Mesenchymal stem cell (in vitro differentiated cells and primary cell): Measurements from ENCODE around the gene TMED8.

Experiments used
- DNase-seq: peaks from one replicate; pipeline ENCODE4 v3.0.0-alpha.2; 2013
- H2AFZ ChIP-seq: one replicate; pipeline ENCODE4 v1.6.1; 2013; ENCODE audit warnings: low read depth, mild to moderate bottlenecking, control low read depth, inconsistent platforms, low read length, moderate library complexity
- H2AK5ac ChIP-seq: 2 replicates; pipeline ENCODE4 v1.6.1; 2013; ENCODE audit warnings: low read length, moderate library complexity, mild to moderate bottlenecking, inconsistent platforms; ENCODE audit not compliant: severe bottlenecking
- H2BK120ac ChIP-seq: one replicate; pipeline ENCODE4 v1.6.1; 2013; ENCODE audit warnings: low read depth, mild to moderate bottlenecking, inconsistent platforms, low read length, moderate library complexity
- H2BK12ac ChIP-seq, 2 experiments: one replicate each; pipeline ENCODE4 v1.6.1; 2013; ENCODE audit warnings: inconsistent platforms in 2 of 2, low read length in 2 of 2, mild to moderate bottlenecking in 2 of 2, moderate library complexity in 2 of 2, control low read depth in 1 of 2
- H2BK15ac ChIP-seq: one replicate; pipeline ENCODE4 v1.6.1; 2013; ENCODE audit warnings: mild to moderate bottlenecking, low read depth, inconsistent platforms; ENCODE audit not compliant: poor library complexity, severe bottlenecking
- H2BK5ac ChIP-seq: 2 replicates; pipeline ENCODE4 v1.6.1; 2013; ENCODE audit warnings: low read depth, mild to moderate bottlenecking, low read length, control low read depth, inconsistent platforms; ENCODE audit not compliant: poor library complexity, severe bottlenecking
- H3K14ac ChIP-seq, 2 experiments: one replicate each; pipeline ENCODE4 v1.6.1; 2013; ENCODE audit warnings: inconsistent platforms in 2 of 2, low read length in 2 of 2, control low read depth in 1 of 2, mild to moderate bottlenecking in 1 of 2, moderate library complexity in 1 of 2
- H3K18ac ChIP-seq, 2 experiments: one replicate each; pipeline ENCODE4 v1.6.1; 2013; ENCODE audit warnings: inconsistent platforms in 2 of 2, low read length in 2 of 2, control low read depth in 1 of 2, low read depth in 1 of 2, mild to moderate bottlenecking in 1 of 2
- H3K23ac ChIP-seq, 2 experiments: one replicate each; pipeline ENCODE4 v1.6.1; 2013; ENCODE audit warnings: inconsistent platforms in 2 of 2, low read length in 2 of 2, mild to moderate bottlenecking in 2 of 2, moderate library complexity in 2 of 2, control low read depth in 1 of 2
- H3K27ac ChIP-seq: 2 replicates; pipeline ENCODE4 v1.5.1; 2013; ENCODE audit warnings: mild to moderate bottlenecking, moderate library complexity, low read length, control low read depth, inconsistent platforms; ENCODE audit not compliant: poor library complexity, severe bottlenecking
- H3K27me3 ChIP-seq, 2 experiments: 2 replicates each; pipeline versions ENCODE4 v1.6.1 to v1.7.0; 2013; ENCODE audit warnings: low read length in 2 of 2, mild to moderate bottlenecking in 2 of 2, moderate library complexity in 2 of 2, control low read depth in 1 of 2, inconsistent platforms in 1 of 2; ENCODE audit not compliant: control insufficient read depth in 1 of 2, insufficient read depth in 1 of 2
- H3K36me3 ChIP-seq, 2 experiments: 2 replicates each; pipeline versions ENCODE4 v1.6.1 to v1.7.0; 2013; ENCODE audit warnings: low read length in 2 of 2, control low read depth in 1 of 2, inconsistent platforms in 1 of 2, low read depth in 1 of 2, mild to moderate bottlenecking in 1 of 2; ENCODE audit not compliant: insufficient read depth in 2 of 2, control insufficient read depth in 1 of 2
- H3K4ac ChIP-seq, 2 experiments: one replicate each; pipeline ENCODE4 v1.6.1; 2013; ENCODE audit warnings: inconsistent platforms in 2 of 2, low read length in 2 of 2, mild to moderate bottlenecking in 2 of 2, moderate library complexity in 2 of 2, control low read depth in 1 of 2, low read depth in 1 of 2
- H3K4me1 ChIP-seq: 2 replicates; pipeline ENCODE4 v1.6.1; 2013; ENCODE audit warnings: low read depth, low read length, control low read depth; ENCODE audit not compliant: control insufficient read depth, insufficient read depth
- H3K4me2 ChIP-seq: 2 replicates; pipeline ENCODE4 v1.6.1; 2013; ENCODE audit warnings: low read length, mild to moderate bottlenecking, inconsistent platforms; ENCODE audit not compliant: poor library complexity, severe bottlenecking
- H3K4me3 ChIP-seq, 2 experiments: 2 replicates each; pipeline versions ENCODE4 v1.5.1 to v1.7.0; 2013; ENCODE audit warnings: low read length in 2 of 2, mild to moderate bottlenecking in 2 of 2, control low read depth in 1 of 2, low read depth in 1 of 2; ENCODE audit not compliant: insufficient read depth in 1 of 2
- H3K79me1 ChIP-seq: replicated peaks from 2 replicates; pipeline ENCODE4 v1.6.1; 2013; ENCODE audit warnings: mild to moderate bottlenecking, control low read depth, low read length, inconsistent platforms; ENCODE audit not compliant: poor library complexity, severe bottlenecking
- H3K9ac ChIP-seq: 2 replicates; pipeline ENCODE4 v1.7.0; 2013; ENCODE audit warnings: mild to moderate bottlenecking, low read length, moderate library complexity
- H3K9me3 ChIP-seq: 2 replicates; pipeline ENCODE4 v1.7.0; 2013; ENCODE audit warnings: mild to moderate bottlenecking, low read length; ENCODE audit not compliant: control insufficient read depth
- H4K8ac ChIP-seq: one replicate; pipeline ENCODE4 v1.6.1; 2013; ENCODE audit warnings: inconsistent platforms, mild to moderate bottlenecking, low read length, moderate library complexity
- H4K91ac ChIP-seq: one replicate; pipeline ENCODE4 v1.6.1; 2013; ENCODE audit warnings: mild to moderate bottlenecking, low read length, inconsistent platforms
- WGBS: methylation state at CpG from one replicate; pipeline ENCODE4 v1.1.7; 2013; ENCODE audit warnings: mixed read lengths; 5-methylcytosine and 5-hydroxymethylcytosine counted together

The TMED8 gene

DNA sequence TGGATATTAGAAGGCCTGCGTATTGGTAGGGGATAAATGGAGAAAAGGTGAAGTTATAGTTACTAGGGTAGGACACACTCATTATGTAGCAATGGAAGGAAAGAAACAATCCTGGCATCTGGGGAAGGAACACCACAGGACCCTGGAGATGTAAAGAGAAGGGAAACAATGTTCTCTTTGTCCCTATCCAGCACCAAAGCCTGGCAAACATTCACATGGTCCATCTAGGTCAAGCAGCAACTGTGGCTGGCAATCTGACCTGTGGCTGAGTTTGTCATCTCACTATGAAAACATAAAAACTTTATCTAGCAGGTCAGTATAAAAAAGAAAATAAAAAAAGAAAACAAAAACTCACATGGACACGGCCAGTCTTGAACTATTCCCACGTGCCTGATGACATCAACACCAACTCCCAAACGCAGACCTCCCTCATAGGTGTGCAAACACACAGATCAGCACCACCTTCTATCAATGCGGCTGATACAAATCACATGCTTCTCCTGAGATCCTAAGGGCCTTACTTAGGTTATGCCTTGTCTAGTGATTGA, 58.8 kb downstream of the TMED8 start:
- Histone ChIP-seq H3K36me3 (peaks cover 0 to 3% of the 10 kb centered on the region in 2 experiments), H3K4ac (no peak overlapping the region), H3K18ac (no peak overlapping the region), H3K14ac (no peak overlapping the region), H2AFZ (no peak overlapping the region), H4K91ac (no peak overlapping the region), H2BK12ac (no peak overlapping the region), H3K23ac (no peak overlapping the region), H3K9me3 (no peaks in the 10 kb centered on the region), H4K8ac (no peak overlapping the region), H2BK15ac (no peak overlapping the region), H3K4me2 (no peak overlapping the region), H3K27ac (no peak overlapping the region), H3K4me1 (peaks cover 17% of the 10 kb centered on the region), H2BK5ac (no peak overlapping the region), H2AK5ac (no peak overlapping the region), H3K9ac (peak overlapping the region; percentile 4), H3K4me3 (no peak overlapping the region), H3K79me1 (peaks cover 31% of the 10 kb centered on the region), H3K27me3 (no peaks in the 10 kb centered on the region), H2BK120ac (no peak overlapping the region)
- no peak for DNase-seq
- WGBS = 90% methylated on average over 4 of the region's 5 CpGs

DNA sequence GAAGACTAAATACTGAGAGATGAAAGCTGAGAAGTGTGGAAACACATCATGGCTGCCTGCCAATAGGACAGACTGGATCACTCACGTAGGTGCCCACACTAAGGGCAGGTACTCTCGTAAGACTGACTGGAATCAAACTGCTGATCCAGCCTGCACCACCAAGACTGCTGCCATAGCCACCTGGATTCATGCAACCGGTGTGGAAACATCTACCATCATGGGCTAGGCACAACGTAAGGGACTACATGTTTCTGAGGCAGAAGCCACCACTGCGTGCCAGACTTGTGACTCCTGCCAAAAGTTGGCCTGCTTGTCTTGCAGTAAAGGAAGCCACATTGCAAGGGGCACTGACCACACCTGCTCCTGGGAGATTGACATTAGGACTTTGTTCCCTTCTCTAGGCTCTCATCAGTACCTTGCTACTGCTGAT, 60.0 kb downstream of the TMED8 start:
- 92% methylated on average over 5 of the region's 5 CpGs for WGBS
- Histone ChIP-seq H3K4me2 (no peak overlapping the region), H2AFZ (no peak overlapping the region), H2AK5ac (no peak overlapping the region), H3K36me3 (peaks cover 0 to 3% of the 10 kb centered on the region in 2 experiments), H4K8ac (no peak overlapping the region), H3K4me3 (no peak overlapping the region), H2BK15ac (no peak overlapping the region), H3K79me1 (peaks cover 26% of the 10 kb centered on the region), H2BK5ac (no peak overlapping the region), H2BK12ac (peak overlapping the region in 1 of 2 experiments; percentile 32), H2BK120ac (no peak overlapping the region), H3K27ac (no peak overlapping the region), H3K18ac (no peak overlapping the region), H3K4ac (no peak overlapping the region), H3K27me3 (no peaks in the 10 kb centered on the region), H4K91ac (peak overlapping the region; percentile 11), H3K9ac (peak overlapping the region; percentile 34), H3K23ac (no peak overlapping the region), H3K9me3 (no peaks in the 10 kb centered on the region), H3K14ac (no peak overlapping the region), H3K4me1 (peaks cover 14% of the 10 kb centered on the region)
- no peak for DNase-seq

DNA sequence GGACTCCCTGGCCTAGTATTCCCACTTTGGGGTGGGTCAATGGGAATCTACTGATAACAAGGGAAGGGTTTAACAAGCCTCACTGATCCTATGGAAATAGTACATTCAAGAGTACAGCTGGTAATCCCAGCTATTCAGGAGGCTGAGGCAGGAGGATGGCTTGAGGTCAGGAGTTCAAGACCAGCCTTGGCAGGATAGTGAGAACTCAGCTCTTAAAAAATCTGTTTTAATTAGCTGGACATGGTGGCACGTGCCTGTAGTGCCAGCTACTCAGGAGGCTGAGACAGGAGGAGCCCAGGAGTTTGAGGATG, 60.7 kb downstream of the TMED8 start:
- no peak for DNase-seq
- Histone ChIP-seq H3K4ac (no peak overlapping the region), H3K36me3 (peaks cover 0 to 3% of the 10 kb centered on the region in 2 experiments), H4K8ac (no peak overlapping the region), H2BK5ac (no peak overlapping the region), H3K23ac (no peak overlapping the region), H3K14ac (no peak overlapping the region), H2BK15ac (no peak overlapping the region), H2BK12ac (no peak overlapping the region), H2AFZ (no peak overlapping the region), H3K4me1 (peaks cover 14% of the 10 kb centered on the region), H2AK5ac (peak overlapping the region; percentile 23), H3K18ac (no peak overlapping the region), H3K9ac (peak overlapping the region; percentile 5), H3K27ac (no peak overlapping the region), H3K27me3 (no peaks in the 10 kb centered on the region), H3K79me1 (peaks cover 32% of the 10 kb centered on the region), H4K91ac (no peak overlapping the region), H3K4me2 (no peak overlapping the region), H3K4me3 (no peak overlapping the region), H3K9me3 (no peaks in the 10 kb centered on the region), H2BK120ac (no peak overlapping the region)
- 80% methylated on average over 1 of the region's 1 CpG for WGBS

DNA sequence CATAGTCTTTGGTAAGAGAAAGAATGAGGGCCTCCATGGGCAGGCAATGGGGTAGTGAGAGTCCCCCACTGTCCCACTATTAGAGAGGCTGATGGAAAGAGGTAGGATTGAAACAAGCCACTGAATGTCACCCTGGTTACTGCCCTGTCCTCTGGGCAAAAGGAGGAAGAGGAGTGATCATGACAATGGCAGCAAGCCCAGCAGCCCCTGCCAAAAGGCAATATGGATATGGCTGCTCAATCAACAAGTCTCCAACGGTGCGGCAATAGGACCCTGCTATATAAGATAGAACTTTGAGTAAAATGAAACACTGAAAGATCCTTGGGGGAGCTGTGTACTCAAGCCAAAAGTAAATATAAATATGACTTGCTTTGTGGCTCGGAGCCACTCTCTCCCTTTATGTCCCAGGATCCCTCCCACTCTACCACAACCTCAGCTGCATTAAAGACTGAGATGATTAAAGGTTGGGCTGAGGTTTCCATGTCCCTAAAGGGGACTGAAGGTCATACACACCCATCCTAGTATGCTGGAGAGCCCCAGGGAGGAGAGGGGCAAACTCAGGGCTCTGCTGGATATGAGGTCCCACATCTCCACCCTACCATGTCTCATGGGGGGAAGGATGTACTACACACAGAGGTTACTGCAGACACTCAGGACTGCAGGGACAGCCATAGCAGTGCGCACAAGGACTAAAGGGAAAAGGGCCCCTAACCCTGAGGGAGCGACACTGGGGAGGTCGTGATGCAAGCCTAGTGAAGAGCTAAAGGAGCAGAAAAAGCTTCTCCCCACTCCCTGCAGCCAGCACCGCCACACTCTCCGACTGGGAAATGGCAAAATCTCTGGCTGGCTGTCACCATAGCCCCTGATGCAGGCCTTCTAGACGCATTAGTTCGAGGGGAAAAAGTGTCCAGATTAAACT, 62.1 kb downstream of the TMED8 start:
- Histone ChIP-seq H3K4me1 (peaks cover 14% of the 10 kb centered on the region), H3K4ac (peak overlapping the region; percentile 68 to 79), H3K27me3 (no peaks in the 10 kb centered on the region), H3K9me3 (no peaks in the 10 kb centered on the region), H3K27ac (peak overlapping the region; percentile 3), H4K8ac (peak overlapping the region; percentile 35), H3K14ac (peak overlapping the region in 1 of 2 experiments; percentile 97), H2BK5ac (no peak overlapping the region), H3K36me3 (peaks cover 0 to 3% of the 10 kb centered on the region in 2 experiments), H2BK12ac (peak overlapping the region in 1 of 2 experiments; percentile 97), H2BK120ac (no peak overlapping the region), H3K23ac (no peak overlapping the region), H4K91ac (peak overlapping the region; percentile 80), H2BK15ac (peak overlapping the region; percentile 84), H3K9ac (peak overlapping the region; percentile 61), H3K4me3 (no peak overlapping the region), H2AK5ac (peak overlapping the region; percentile 72), H3K79me1 (peaks cover 40% of the 10 kb centered on the region), H3K4me2 (no peak overlapping the region), H2AFZ (no peak overlapping the region), H3K18ac (peak overlapping the region; percentile 5 to 31)
- 71% methylated on average over 9 of the region's 10 CpGs for WGBS
- peak; percentile 9 for DNase-seq
